ENCODE measurements around the gene CFAP107.
"Not testable (repeated sequence)": the region's sequence is repeated elsewhere in the genome, so short reads cannot be mapped to it uniquely, and the experiment has no call there.

Gene CFAP107

DNA sequence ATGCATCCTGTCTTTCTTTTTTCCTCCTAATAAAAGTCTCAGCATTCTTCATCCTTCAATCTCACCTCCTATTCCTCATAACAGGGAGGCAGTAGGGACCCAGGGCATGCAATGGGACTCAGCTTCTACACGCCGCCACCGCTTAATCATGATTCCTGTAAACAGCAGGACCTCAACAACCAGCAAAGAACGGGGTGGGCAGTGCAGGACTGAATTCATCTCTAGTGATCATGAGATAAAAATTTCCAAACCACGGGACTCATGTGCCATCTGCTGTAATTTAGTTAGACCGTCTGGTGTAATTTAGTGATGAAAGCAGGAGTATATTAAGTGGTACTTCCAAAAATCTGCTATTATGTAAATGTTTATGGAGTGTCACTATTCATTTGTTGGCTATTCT is 32.9 kb downstream of the CFAP107 start:
- no peak overlapping the region for H3K4me3 ChIP-seq (ENCODE audit: low read length)
- TF ChIP-seq ZNF274 (IDR thresholded peaks at IDR 0.05; ENCODE audit: low read depth, low read length), result no peak

DNA sequence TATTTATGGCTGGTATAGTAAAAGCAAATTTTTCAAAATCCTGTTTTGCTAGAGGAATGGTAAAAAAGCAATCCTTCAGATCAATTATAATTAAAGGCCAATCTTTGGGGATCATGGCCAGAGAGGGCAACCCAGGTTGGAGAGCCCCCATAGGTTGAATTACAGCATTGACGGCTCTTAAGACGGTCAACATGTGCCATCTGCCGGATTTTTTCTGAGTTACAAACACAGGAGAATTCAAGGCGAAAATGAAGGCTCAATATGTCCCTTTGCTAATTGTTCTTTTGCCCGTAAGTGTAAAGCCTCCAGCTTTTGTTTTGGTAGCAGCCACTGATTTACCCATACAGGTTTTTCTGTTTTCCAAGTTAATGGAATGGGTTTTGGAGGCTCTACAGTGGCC is 35.5 kb downstream of the CFAP107 start:
- H3K4me3 ChIP-seq (ENCODE audit: low read length), result not testable (repeated sequence)

- not testable (repeated sequence) for H3K4me3 ChIP-seq (ENCODE audit: low read length)
Observed at GRCh38 chr1:12783783-12784182, 37.8 kb downstream of the CFAP107 start.

GRCh38 chr1:12784729-12785128 is 38.7 kb downstream of the CFAP107 start:
- H3K4me3 ChIP-seq (ENCODE audit: low read length), result not testable (repeated sequence)

- not testable (repeated sequence) for H3K4me3 ChIP-seq (ENCODE audit: low read length)
Observed at GRCh38 chr1:12791097-12791496, 45.1 kb downstream of the CFAP107 start, which contains the start of gene PRAMEF1. Gene PRAMEF1 (plus strand): TSS chr1:12791397. CDS start chr1:12793228, 1,831 bp downstream.

DNA sequence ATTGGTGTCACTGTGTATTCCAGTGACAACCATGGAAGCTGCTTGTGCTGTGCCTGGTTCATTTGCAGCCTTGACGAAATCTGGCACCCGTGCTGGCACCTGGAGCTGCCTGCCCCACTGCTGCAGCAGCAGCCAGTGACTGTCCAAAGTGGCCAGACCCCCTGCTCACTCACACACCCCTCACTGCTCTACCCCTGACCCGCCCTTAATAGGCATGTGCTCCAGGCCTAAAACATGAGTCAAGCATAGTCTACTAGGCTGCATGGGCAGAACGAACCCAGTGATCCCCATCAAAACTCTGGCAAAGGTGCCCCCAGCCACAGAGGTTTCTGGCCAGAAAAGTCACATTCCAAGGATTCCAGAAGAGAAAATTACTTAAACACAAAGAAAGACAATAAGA is 52.9 kb downstream of the CFAP107 start:
- no peak for TF ChIP-seq ZNF274 (IDR thresholded peaks at IDR 0.05; ENCODE audit: low read depth, low read length)
- H3K4me3 ChIP-seq (ENCODE audit: low read length), result no peak overlapping the region

GRCh38 chr1:12799730-12800129 is 53.7 kb downstream of the CFAP107 start:
- no peak for TF ChIP-seq ZNF274 (IDR thresholded peaks at IDR 0.05; ENCODE audit: low read depth, low read length)

DNA sequence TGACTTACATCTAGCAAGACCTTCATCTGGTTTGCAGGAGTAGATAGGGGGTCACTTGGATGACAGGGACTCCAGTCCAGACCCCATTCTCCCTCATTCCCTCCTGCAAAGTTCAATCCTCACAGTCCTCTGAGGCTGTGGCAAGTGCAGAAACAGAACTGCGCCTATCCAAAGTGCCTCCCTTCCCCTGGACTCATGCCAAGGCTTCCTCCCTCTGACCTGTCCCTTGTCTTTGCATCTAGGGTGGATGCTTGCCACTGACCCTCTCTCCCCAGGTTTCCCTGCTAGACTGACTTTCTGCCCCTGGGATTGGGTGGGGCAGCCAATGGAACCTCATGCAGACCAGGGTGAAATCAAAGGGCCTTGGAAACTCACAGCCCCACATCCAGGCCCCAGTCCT is 63.9 kb downstream of the CFAP107 start:
- no peak for TF ChIP-seq ZNF274 (IDR thresholded peaks at IDR 0.05; ENCODE audit: low read depth, low read length)

More at GRCh38 chr1:12799730-12800129, 53.7 kb downstream of the CFAP107 start:
- no peak overlapping the region for H3K4me3 ChIP-seq (ENCODE audit: low read length)

GRCh38 chr1:12810691-12811408 is 64.8 kb downstream of the CFAP107 start:
- no peak overlapping the region for H3K4me3 ChIP-seq (ENCODE audit: low read length)
- TF ChIP-seq ZNF274 (IDR thresholded peaks at IDR 0.05; ENCODE audit: low read depth, low read length), result no peak

More for the DNA sequence above, 63.9 kb downstream of the CFAP107 start:
- no peak overlapping the region for H3K4me3 ChIP-seq (ENCODE audit: low read length)

DNA sequence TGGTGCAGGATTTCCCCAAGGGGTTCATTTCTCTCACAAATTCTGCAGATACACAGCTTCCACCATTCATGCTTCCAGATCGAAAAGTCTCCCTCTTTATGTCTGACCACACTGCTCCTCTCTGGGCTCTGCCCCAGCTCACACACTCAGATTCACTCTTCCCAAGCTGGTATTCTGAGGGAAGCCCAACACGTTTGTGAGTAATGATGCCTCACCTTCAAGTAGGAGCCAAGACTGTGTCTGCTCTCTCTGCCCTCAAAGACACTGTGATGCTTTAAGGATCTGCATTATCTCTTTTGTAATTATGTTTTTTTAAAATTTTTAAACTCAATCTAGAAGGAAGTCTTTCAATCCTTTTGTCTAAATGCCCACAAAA is 65.4 kb downstream of the CFAP107 start:
- no peak for TF ChIP-seq ZNF274 (IDR thresholded peaks at IDR 0.05; ENCODE audit: low read depth, low read length)

More for the DNA sequence above, 65.4 kb downstream of the CFAP107 start:
- H3K4me3 ChIP-seq (ENCODE audit: low read length), result no peak overlapping the region
